Gastrocnemius medialis (tissue), 4 donors: ENCODE measurements around the gene PHACTR3.

Experiments
- POLR2A ChIP-seq, 2 donors: fragments of 450-650 bp; IDR thresholded peaks; one replicate each; pipeline ENCODE4 v1.6.1; 2017; ENCODE audit warnings: antibody characterized with exemption in 2 of 2, mild to moderate bottlenecking in 2 of 2, moderate library complexity in 2 of 2
- TF ChIP-seq, protein P1 (sequence below), 5 experiments: fragments of 450-650 bp in 3 of 5; fragments of 200-600 bp in 2 of 5; sonication (generic) in 2 of 5; IDR thresholded peaks in 4 of 5; conservative IDR thresholded peaks in 1 of 5; 1 replicate in 4 of 5; 2 replicates in 1 of 5; pipeline ENCODE4 v1.5.1; 2016 to 2019; ENCODE audit warnings: antibody characterized with exemption in 5 of 5, mild to moderate bottlenecking in 3 of 5, moderate library complexity in 3 of 5

DNA sequence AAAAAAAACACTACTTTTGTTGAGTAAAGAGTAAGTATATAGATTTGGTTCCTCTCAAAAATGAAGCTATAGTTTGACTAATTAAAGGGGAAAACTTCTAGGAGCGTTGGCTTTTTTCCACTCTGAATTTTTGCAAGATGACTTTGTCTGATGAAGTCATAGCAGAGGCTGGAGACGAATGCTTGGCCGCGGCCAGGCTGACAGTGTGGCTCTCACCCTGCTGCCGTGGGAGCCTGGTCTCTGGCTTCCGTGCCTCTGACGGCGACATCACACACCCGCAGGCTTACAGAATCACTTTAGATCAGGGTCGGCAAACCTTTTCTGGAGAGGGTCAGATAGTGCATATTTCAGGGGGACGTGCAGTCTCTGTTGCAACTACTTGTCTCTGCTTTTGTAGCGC is 145.0 kb downstream of the PHACTR3 start:
- no peak for TF ChIP-seq POLR2A (IDR thresholded peaks at IDR 0.05)
- TF ChIP-seq, protein P1, sequence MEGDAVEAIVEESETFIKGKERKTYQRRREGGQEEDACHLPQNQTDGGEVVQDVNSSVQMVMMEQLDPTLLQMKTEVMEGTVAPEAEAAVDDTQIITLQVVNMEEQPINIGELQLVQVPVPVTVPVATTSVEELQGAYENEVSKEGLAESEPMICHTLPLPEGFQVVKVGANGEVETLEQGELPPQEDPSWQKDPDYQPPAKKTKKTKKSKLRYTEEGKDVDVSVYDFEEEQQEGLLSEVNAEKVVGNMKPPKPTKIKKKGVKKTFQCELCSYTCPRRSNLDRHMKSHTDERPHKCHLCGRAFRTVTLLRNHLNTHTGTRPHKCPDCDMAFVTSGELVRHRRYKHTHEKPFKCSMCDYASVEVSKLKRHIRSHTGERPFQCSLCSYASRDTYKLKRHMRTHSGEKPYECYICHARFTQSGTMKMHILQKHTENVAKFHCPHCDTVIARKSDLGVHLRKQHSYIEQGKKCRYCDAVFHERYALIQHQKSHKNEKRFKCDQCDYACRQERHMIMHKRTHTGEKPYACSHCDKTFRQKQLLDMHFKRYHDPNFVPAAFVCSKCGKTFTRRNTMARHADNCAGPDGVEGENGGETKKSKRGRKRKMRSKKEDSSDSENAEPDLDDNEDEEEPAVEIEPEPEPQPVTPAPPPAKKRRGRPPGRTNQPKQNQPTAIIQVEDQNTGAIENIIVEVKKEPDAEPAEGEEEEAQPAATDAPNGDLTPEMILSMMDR (IDR thresholded peaks at IDR 0.05 in 4 of 5, conservative IDR thresholded peaks at IDR 0.05 in 1 of 5), result no peak
